HEK293 (cell line): ENCODE data around the gene PRCC.

ENCODE experiments used
- CTCF ChIA-PET: fragments of 350-600 bp; formaldehyde crosslinking; extraction: SDS; loops from one replicate; lab custom pipeline; 2021; ENCODE audit warnings: antibody characterized with exemption; lab: Yijun Ruan, JAX
- POLR2A ChIA-PET: fragments of 300-600 bp; formaldehyde crosslinking; extraction: SDS; loops from one replicate; lab custom pipeline; 2020; ENCODE audit warnings: antibody characterized with exemption, inconsistent platforms; lab: Yijun Ruan, JAX
- H3K27ac ChIP-seq: fragments of 200-500 bp; sonication (Bioruptor generic); 2 replicates; pipeline ENCODE4 v1.5.1; 2014; ENCODE audit warnings: low read depth, low read length, control low read depth, inconsistent platforms; ENCODE audit errors: extremely low read depth
- H3K36me3 ChIP-seq, 2 experiments: fragments of 200-500 bp in 1 of 2; sonication (Bioruptor generic) in 1 of 2; 1 replicate in 1 of 2; 2 replicates in 1 of 2; pipeline ENCODE4 v1.5.1; 2014 to 2017; ENCODE audit warnings: inconsistent platforms in 2 of 2, low read length in 2 of 2; ENCODE audit not compliant: control insufficient read depth in 2 of 2, insufficient read depth in 1 of 2
- H3K4me1 ChIP-seq: fragments of 200-500 bp; sonication (Bioruptor generic); 2 replicates; pipeline ENCODE4 v1.5.1; 2014; ENCODE audit warnings: mild to moderate bottlenecking, low read length, inconsistent platforms; ENCODE audit not compliant: control insufficient read depth, insufficient read depth
- H3K4me3 ChIP-seq: 2 replicates; pipeline ENCODE4 v1.5.1; 2011; ENCODE audit warnings: low read depth, mild to moderate bottlenecking, control low read depth, low read length, moderate library complexity
- H3K9me3 ChIP-seq: fragments of 200-500 bp; sonication (Bioruptor generic); 2 replicates; pipeline ENCODE4 v1.5.1; 2014; ENCODE audit warnings: low read depth, low read length, inconsistent platforms; ENCODE audit not compliant: control insufficient read depth, insufficient read depth
- ATF2 ChIP-seq: fragments of 450-650 bp; formaldehyde crosslinking; IDR thresholded peaks from 2 replicates; pipeline ENCODE4 v1.5.1; 2016; ENCODE audit warnings: missing biosample characterization, missing genetic modification characterization, low read depth
- EGR2 ChIP-seq: fragments of 450-650 bp; formaldehyde crosslinking; IDR thresholded peaks from 2 replicates; pipeline ENCODE4 v1.5.1; 2016; ENCODE audit warnings: low read depth, missing biosample characterization, missing genetic modification characterization
- PRDM10 ChIP-seq: fragments of 450-650 bp; formaldehyde crosslinking; IDR thresholded peaks from 2 replicates; pipeline ENCODE4 v1.5.1; 2016; ENCODE audit warnings: missing biosample characterization, missing genetic modification characterization
- SP2 ChIP-seq: fragments of 450-650 bp; formaldehyde crosslinking; IDR thresholded peaks from 2 replicates; pipeline ENCODE4 v1.5.1; 2016; ENCODE audit warnings: missing biosample characterization, missing genetic modification characterization
- YY2 ChIP-seq: fragments of 450-650 bp; formaldehyde crosslinking; IDR thresholded peaks from 2 replicates; pipeline ENCODE4 v1.5.1; 2016; ENCODE audit warnings: missing biosample characterization, missing genetic modification characterization
- ZBTB10 ChIP-seq: fragments of 450-650 bp; formaldehyde crosslinking; IDR thresholded peaks from 2 replicates; pipeline ENCODE4 v1.5.1; 2016; ENCODE audit warnings: missing biosample characterization, missing genetic modification characterization
- ZNF335 ChIP-seq: fragments of 450-650 bp; formaldehyde crosslinking; conservative IDR thresholded peaks from 2 replicates; pipeline ENCODE4 v1.5.1; 2016; ENCODE audit warnings: missing biosample characterization, missing genetic modification characterization
- ZNF423 ChIP-seq: fragments of 450-650 bp; formaldehyde crosslinking; IDR thresholded peaks from 2 replicates; pipeline ENCODE4 v1.5.1; 2016; ENCODE audit warnings: missing biosample characterization, missing genetic modification characterization
- ZNF560 ChIP-seq: fragments of 450-650 bp; formaldehyde crosslinking; IDR thresholded peaks from 2 replicates; pipeline ENCODE4 v1.5.1; 2017; ENCODE audit warnings: missing biosample characterization, missing genetic modification characterization, borderline replicate concordance
- ZNF585B ChIP-seq: fragments of 450-650 bp; formaldehyde crosslinking; IDR thresholded peaks from 2 replicates; pipeline ENCODE4 v1.5.1; 2016; ENCODE audit warnings: missing biosample characterization, missing genetic modification characterization

PRCC gene

DNA sequence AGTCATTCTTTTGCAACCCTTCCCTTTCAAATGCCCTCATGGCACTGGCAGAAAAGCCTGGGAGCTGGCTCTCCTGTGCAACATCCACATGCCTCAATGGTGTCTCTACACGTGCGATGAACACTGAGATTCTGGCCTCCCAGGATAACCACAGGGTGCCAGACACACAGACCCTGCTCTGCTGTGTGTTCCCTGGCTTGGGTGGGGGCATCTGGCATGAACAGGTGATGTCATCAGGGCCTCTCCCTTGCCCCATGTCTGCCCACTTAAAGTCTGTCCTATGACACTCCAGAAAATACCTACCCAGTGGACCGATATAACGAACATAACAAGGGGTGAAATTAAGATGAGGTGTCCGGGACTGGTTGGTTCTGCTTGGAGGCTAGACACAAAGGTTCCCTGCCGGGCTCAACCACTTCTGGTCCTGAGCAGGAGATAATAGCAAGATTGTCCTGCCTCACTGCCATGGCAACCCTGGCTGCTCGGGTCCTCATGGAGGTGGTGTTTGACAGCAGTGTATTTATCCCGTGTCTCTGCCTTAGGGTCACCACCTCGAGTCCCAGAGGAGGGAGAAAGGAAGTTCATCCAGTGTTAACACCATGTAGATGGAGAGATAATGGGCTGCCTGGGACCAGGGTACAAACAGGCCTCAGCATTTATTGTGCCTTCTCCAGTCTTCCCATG, 72.2 kb downstream of the PRCC start:
- POLR2A ChIA-PET, result no interaction called here

DNA sequence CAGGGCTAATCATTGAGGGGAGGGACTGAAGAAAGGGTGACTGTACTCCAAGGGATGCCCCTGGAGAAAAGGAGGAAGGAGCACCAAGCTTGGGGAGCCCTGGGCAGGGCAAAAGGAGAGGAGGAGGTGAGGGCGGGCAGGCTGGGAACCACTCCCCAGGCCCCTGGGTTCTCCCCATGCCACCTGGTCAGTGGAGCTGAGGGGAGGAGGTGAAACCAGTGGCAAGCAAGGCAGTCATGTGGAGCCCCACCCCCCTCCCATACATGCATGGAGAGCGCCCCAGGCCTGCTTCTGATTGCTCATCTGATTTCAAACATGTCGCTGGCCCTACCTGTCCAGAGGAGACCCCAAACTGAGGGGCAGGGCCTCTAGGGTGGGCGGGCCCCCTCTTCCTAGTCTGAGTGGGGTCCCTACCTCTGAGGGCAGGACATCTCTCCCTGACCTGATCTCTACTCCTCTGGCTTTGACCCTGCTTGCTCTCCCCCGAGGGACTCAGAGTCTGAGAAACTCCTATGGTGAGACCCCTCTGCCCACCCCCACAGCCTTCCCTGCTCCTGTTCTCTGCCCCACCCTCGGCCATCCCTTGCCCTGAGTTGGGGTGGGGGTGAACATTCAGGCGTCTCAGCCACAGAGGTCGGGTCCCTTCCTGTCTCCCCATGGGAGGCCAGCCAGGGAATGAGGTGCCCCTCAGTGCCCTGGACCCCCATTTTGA, 73.0 kb downstream of the PRCC start:
- Histone ChIP-seq H3K4me1 (no peaks in the 10 kb centered on the region), H3K9me3 (no peaks in the 10 kb centered on the region), H3K36me3 (no peaks in the 10 kb centered on the region), H3K4me3 (no peak overlapping the region)
- POLR2A ChIA-PET, result no interaction called here
- CTCF ChIA-PET, result interaction anchor here (0.8 to 6.2 kb wide), 5 partner anchors 19 to 79 kb away, joined by 3 to 119 read pairs (median 4); partner anchors contain the start of genes INSRR and NTRK1
- 0 out of 2 replicates have a peak, but pooled peaks have one; percentile 12 for TF ChIP-seq SP2
- TF ChIP-seq ZBTB10, result no peak
- TF ChIP-seq, all 188 proteins: peak for 1
- no peak overlapping the region for H3K27ac ChIP-seq

More for the DNA sequence above, 72.2 kb downstream of the PRCC start:
- Histone ChIP-seq H3K4me1 (no peaks in the 10 kb centered on the region), H3K4me3 (no peak overlapping the region), H3K27ac (no peak overlapping the region), H3K9me3 (no peaks in the 10 kb centered on the region), H3K36me3 (no peaks in the 10 kb centered on the region)
- CTCF ChIA-PET, result interaction anchor here (0.5 to 6.2 kb wide), 25 partner anchors 8 to 524 kb away, joined by 3 to 119 read pairs (median 11); partner anchors contain the start of genes INSRR, ISG20L2, METTL25B and NTRK1
- TF ChIP-seq ATF2, result peak; percentile 66
- no peak for TF ChIP-seq YY2
- TF ChIP-seq ZNF423 (tag by site-specific recombination), result no peak
- peak; percentile 68 for TF ChIP-seq PRDM10
- peak; percentile 84 for TF ChIP-seq ZNF335
- no peak for TF ChIP-seq ZNF560 (tag by site-specific recombination)

DNA sequence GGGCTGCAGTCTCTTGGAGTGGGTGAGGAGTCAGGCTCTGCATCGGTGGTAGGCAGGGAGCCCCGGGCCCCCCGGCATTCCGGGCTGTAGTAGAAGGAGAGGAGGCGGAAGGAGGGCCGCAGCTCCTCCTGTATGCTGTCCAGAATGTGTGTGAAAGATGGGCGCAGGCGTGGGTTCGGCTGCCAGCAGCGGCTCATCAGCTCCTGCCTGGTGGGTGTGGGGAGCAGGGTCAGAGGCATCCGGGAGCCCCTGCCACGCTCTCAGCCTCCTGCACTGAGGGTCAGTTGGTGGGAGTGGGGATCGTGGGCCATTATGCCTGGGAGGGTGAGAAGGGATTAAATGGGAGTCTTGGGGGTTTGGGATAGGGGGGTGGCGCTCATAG, 73.6 kb downstream of the PRCC start:
- H3K27ac ChIP-seq, result no peak overlapping the region
- TF ChIP-seq EGR2 (0 out of 2 replicates have a peak, but pooled peaks have one; percentile 47), ZNF585B (no peak)
- TF ChIP-seq, all 188 proteins: peak for 1
- no peak overlapping the region for H3K4me3 ChIP-seq
- no peaks in the 10 kb centered on the region for H3K4me1 ChIP-seq
- H3K36me3 ChIP-seq, result no peaks in the 10 kb centered on the region
- no peaks in the 10 kb centered on the region for H3K9me3 ChIP-seq
- ChIA-PET CTCF (interaction anchor here (0.8 to 6.2 kb wide), 8 partner anchors 8 to 115 kb away, joined by 3 to 119 read pairs (median 4); partner anchors contain the start of genes INSRR and NTRK1), POLR2A (no interaction called here)
